OCI-LY1 (cell line): ENCODE data around the gene PDZK1IP1.
"Not testable (repeated sequence)": the region's sequence is repeated elsewhere in the genome, so short reads cannot be mapped to it uniquely, and the experiment has no call there.

Experiments
- H2AFZ ChIP-seq: fragments of 200-600 bp; sonication (generic), shearing (Covaris generic); 2 replicates; pipeline ENCODE4 v1.6.0; 2014; ENCODE audit warnings: antibody characterized with exemption, mild to moderate bottlenecking, low read length
- H3F3A ChIP-seq: fragments of 200-600 bp; sonication (generic), shearing (Covaris generic); 2 replicates; pipeline ENCODE4 v1.6.0; 2014; ENCODE audit warnings: mild to moderate bottlenecking, antibody characterized with exemption, low read length, moderate library complexity; ENCODE audit not compliant: insufficient read depth
- H3K27ac ChIP-seq: fragments of 200-600 bp; sonication (generic); 2 replicates; pipeline ENCODE4 v1.5.1; 2014; ENCODE audit warnings: low read length, mixed run types, mild to moderate bottlenecking, low read depth; ENCODE audit not compliant: poor library complexity, severe bottlenecking
- H3K27me3 ChIP-seq: fragments of 200-600 bp; sonication (generic); 2 replicates; pipeline ENCODE4 v1.6.0; 2014; ENCODE audit warnings: antibody characterized with exemption, mild to moderate bottlenecking, low read length, moderate library complexity; ENCODE audit not compliant: insufficient read depth
- H3K36me3 ChIP-seq: fragments of 200-600 bp; sonication (generic); 2 replicates; pipeline ENCODE4 v1.6.1; 2014; ENCODE audit warnings: mild to moderate bottlenecking, antibody characterized with exemption, low read length, moderate library complexity, mixed read lengths; ENCODE audit not compliant: insufficient read depth
- H3K4me1 ChIP-seq: fragments of 200-600 bp; sonication (generic); 2 replicates; pipeline ENCODE4 v1.5.1; 2014; ENCODE audit warnings: mild to moderate bottlenecking, low read length, moderate library complexity; ENCODE audit not compliant: insufficient read depth, severe bottlenecking
- H3K4me2 ChIP-seq: fragments of 200-600 bp; sonication (generic), shearing (Covaris generic); 2 replicates; pipeline ENCODE4 v1.6.1; 2014; ENCODE audit warnings: low read length
- H3K4me3 ChIP-seq: fragments of 200-600 bp; sonication (generic); 2 replicates; pipeline ENCODE4 v1.5.1; 2014; ENCODE audit warnings: low read length, low read depth, mild to moderate bottlenecking, mixed read lengths; ENCODE audit not compliant: poor library complexity, severe bottlenecking
- H3K79me2 ChIP-seq: fragments of 200-600 bp; shearing (Covaris generic); 2 replicates; pipeline ENCODE4 v1.6.1; 2016; ENCODE audit warnings: mixed run types, low read length, mixed read lengths; ENCODE audit not compliant: insufficient read depth
- H3K9ac ChIP-seq: fragments of 200-600 bp; sonication (generic), shearing (Covaris generic); 2 replicates; pipeline ENCODE4 v1.6.1; 2014; ENCODE audit warnings: mild to moderate bottlenecking, low read length, mixed read lengths
- H3K9me2 ChIP-seq: fragments of 200-600 bp; sonication (generic), shearing (Covaris generic); 2 replicates; pipeline ENCODE4 v1.6.1; 2014; ENCODE audit warnings: low read depth, mild to moderate bottlenecking, low read length, mixed read lengths
- H3K9me3 ChIP-seq: fragments of 200-600 bp; shearing (Covaris generic); 2 replicates; pipeline ENCODE4 v1.6.1; 2014; ENCODE audit warnings: low read length, mixed read lengths
- H4K20me1 ChIP-seq: fragments of 200-600 bp; sonication (generic), shearing (Covaris generic); 2 replicates; pipeline ENCODE4 v1.6.0; 2016; ENCODE audit warnings: mild to moderate bottlenecking, low read length; ENCODE audit not compliant: insufficient read depth
- CTCF ChIP-seq: fragments of 200-600 bp; sonication (generic), shearing (Covaris generic); IDR thresholded peaks from 2 replicates; pipeline ENCODE4 v1.5.1; 2017; ENCODE audit warnings: mild to moderate bottlenecking, antibody characterized with exemption, low read length, moderate library complexity, mixed read lengths
- EZH2 ChIP-seq: fragments of 200-600 bp; sonication (generic), shearing (Covaris generic); IDR thresholded peaks from 2 replicates; pipeline ENCODE4 v1.8.0; 2017; ENCODE audit warnings: borderline replicate concordance, mixed run types, mild to moderate bottlenecking, antibody characterized with exemption, low read length, moderate library complexity, mixed read lengths

PDZK1IP1 gene

GRCh38 chr1:47147047-47147785 is 42.6 kb downstream of the PDZK1IP1 start:
- Histone ChIP-seq H3F3A (no peaks in the 10 kb centered on the region), H2AFZ (no peak overlapping the region), H3K9me2 (no peaks in the 10 kb centered on the region), H3K4me2 (no peak overlapping the region), H3K79me2 (no peaks in the 10 kb centered on the region), H3K9me3 (no peaks in the 10 kb centered on the region), H3K9ac (no peak overlapping the region), H3K4me3 (no peak overlapping the region), H3K4me1 (no peaks in the 10 kb centered on the region), H4K20me1 (no peaks in the 10 kb centered on the region), H3K27me3 (no peaks in the 10 kb centered on the region), H3K27ac (no peak overlapping the region), H3K36me3 (no peaks in the 10 kb centered on the region)
- TF ChIP-seq EZH2: no peak
- no peak for TF ChIP-seq CTCF

GRCh38 chr1:47146495-47146894 is 43.3 kb downstream of the PDZK1IP1 start:
- H3K9me2 ChIP-seq, H3F3A ChIP-seq, H4K20me1 ChIP-seq, H3K27me3 ChIP-seq, H3K9me3 ChIP-seq, H3K4me1 ChIP-seq, H3K4me3 ChIP-seq, H3K27ac ChIP-seq, H3K9ac ChIP-seq, H3K79me2 ChIP-seq, H2AFZ ChIP-seq, H3K36me3 ChIP-seq, H3K4me2 ChIP-seq: not testable (repeated sequence)

DNA sequence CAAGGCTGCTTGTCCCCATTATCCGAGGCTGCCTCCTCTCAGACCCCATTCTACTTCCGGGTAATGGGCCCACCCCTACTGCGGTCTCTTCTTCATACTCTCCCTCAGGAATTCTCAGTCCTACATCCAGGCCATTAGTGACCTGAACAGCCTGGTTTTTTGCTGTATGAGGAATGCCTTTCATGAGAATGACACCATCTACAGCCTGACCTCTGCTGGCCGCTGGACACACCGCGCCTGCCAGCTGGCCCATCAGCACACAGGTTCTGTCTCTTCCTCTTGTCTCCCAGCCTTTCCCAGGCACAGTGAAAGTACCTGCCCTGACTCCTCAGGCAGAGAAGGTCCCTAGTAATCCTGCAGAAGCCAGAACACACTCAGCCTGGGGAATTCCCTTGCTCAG is 46.2 kb downstream of the PDZK1IP1 start:
- not testable (repeated sequence) for H3K4me1 ChIP-seq, H2AFZ ChIP-seq, H3K9me2 ChIP-seq, H4K20me1 ChIP-seq, H3K9ac ChIP-seq, H3K4me2 ChIP-seq, H3K79me2 ChIP-seq, H3K27ac ChIP-seq, H3K9me3 ChIP-seq, H3K4me3 ChIP-seq, H3F3A ChIP-seq, H3K36me3 ChIP-seq, H3K27me3 ChIP-seq
- peak; percentile 6; the same call in 1 of the 2 replicates for TF ChIP-seq CTCF

- not testable (repeated sequence) for H3K9me3 ChIP-seq, H3K36me3 ChIP-seq, H3F3A ChIP-seq, H3K4me1 ChIP-seq, H2AFZ ChIP-seq, H3K27ac ChIP-seq, H3K9ac ChIP-seq, H4K20me1 ChIP-seq, H3K79me2 ChIP-seq, H3K9me2 ChIP-seq, H3K4me3 ChIP-seq, H3K27me3 ChIP-seq, H3K4me2 ChIP-seq
Measured at GRCh38 chr1:47140358-47140757, 49.5 kb downstream of the PDZK1IP1 start.
